ENCODE results near the gene MAPKAPK2.

The MAPKAPK2 gene

GRCh38 chr1:206768472-206769303 lies 84.0 kb downstream of the MAPKAPK2 start:
- H3K4me3 ChIP-seq (ENCODE audit: low read depth, low read length) = no peak overlapping the region
- TF ChIP-seq CTCF (IDR thresholded peaks at IDR 0.05; ENCODE audit: low read depth, low read length) = no peak

GRCh38 chr1:206769304-206769731 lies 84.6 kb downstream of the MAPKAPK2 start:
- no peak for TF ChIP-seq CTCF (IDR thresholded peaks at IDR 0.05; ENCODE audit: low read depth, low read length)
- H3K4me3 ChIP-seq (ENCODE audit: low read depth, low read length) = no peak overlapping the region

DNA sequence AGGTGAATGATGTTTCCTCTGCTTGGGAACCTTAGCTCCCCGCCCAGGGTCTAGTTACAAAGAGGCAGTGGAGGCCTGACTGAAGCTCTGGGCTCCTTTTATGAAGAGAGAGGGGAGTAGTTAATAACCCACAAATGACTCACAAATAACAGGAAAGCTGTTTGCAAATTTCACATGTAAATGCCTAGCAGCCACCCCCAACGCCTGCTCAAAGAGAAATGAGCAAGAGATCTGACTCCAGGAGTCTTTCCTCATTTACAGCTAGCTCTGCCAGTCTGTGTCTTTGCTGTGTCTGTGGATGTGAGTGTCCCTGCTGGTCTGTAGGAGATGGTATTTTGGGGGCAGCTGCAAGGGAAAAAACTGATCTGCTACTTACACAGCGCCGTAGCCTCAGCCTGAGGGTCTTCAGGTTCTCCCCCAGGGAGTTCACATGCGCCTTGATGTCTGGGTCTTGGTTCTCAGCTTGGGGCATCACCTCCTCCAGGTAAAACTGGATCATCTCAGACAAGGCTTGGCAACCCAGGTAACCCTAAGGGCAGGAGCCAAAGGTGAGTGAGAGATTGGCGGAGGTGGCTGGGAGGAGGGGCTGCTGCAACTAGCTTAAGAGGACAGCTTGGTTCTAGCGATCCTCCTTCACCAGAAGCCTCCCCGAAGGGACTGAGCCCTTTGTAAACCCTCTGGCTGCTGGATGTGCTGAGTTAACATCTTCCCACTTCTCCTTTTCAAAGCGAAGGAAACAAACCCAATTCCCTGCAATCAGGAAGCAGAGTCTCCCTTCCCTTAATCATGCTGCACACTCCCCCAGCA lies 86.0 kb downstream of the MAPKAPK2 start, which contains the start of gene IL19:
Gene IL19 (plus strand): TSS at position 243 of the 807 bp plus-strand sequence. CDS start 65,890 bp downstream, outside the sequence.
- H3K4me3 ChIP-seq (ENCODE audit: low read depth, low read length) = no peak within 1 kb of the TSS
- TF ChIP-seq CTCF (IDR thresholded peaks at IDR 0.05; ENCODE audit: low read depth, low read length) = no peak

DNA sequence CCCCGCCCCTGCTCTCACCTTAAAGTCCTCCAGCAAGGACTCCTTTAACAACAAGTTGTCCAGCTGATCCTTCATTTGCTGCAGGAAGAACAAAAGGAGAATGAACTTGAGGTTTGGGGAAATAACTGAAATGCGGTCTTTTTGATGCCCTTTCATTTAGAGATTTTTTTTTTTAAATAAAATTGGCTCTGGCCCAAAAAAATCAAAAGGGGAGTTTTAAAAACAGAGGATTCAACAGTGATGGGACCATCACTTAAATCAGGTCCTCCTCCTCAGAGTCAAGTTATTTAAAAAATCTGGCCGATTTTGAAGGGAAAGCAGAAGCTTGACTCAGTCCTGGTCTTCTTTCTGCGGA lies 86.6 kb downstream of the MAPKAPK2 start:
- H3K4me3 ChIP-seq (ENCODE audit: low read depth, low read length) = no peak overlapping the region

GRCh38 chr1:206772243-206772937 lies 87.7 kb downstream of the MAPKAPK2 start, which contains the start of gene IL10:
IL10 (minus strand) TSS chr1:206772494; CDS start chr1:206772435, 59 bp downstream.
- no peak for TF ChIP-seq CTCF (IDR thresholded peaks at IDR 0.05; ENCODE audit: low read depth, low read length)
- H3K4me3 ChIP-seq (ENCODE audit: low read depth, low read length) = no peak within 1 kb of the TSS

More for the DNA sequence above, 86.6 kb downstream of the MAPKAPK2 start:
- TF ChIP-seq CTCF (IDR thresholded peaks at IDR 0.05; ENCODE audit: low read depth, low read length) = no peak

DNA sequence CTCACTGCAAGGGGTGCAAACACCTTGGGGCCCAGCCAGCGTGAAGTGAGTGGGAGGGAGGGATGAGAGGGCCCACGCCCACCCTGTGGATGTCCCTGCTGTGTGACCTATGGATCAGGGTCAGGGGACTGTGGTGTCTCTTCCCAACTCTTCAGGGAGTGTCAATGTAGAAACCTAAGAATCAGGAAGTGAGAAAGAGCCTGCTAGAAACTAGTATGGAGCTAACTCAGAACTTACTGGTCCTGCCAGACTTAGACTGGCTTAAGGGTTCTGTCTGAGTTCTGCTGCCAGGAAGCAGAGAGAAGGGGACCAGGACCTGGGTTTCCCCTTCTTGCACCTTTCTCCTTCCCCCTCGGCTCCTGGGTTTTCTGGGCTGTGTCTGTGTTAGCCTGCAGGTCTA lies 89.4 kb downstream of the MAPKAPK2 start:
- no peak overlapping the region for H3K4me3 ChIP-seq (ENCODE audit: low read depth, low read length)
- no peak for TF ChIP-seq CTCF (IDR thresholded peaks at IDR 0.05; ENCODE audit: low read depth, low read length)
